Measurements from ENCODE around the gene COL16A1. TPM values are rescaled to one million over a fixed set of nuclear protein-coding genes. Genes with fewer than 3 reads are reported as not detected.

The COL16A1 gene
- total and polyA plus RNA-seq, 4 donors: 0.43 to 3.8 (median 2.3) TPM

GRCh38 chr1:31693231-31693630 is 10.6 kb downstream of the COL16A1 start:
- no peaks in the 10 kb centered on the region for H3K27me3 ChIP-seq (ENCODE audit: control insufficient read depth in 4 of 4, insufficient read depth in 4 of 4, low read length in 3 of 4)
- TF ChIP-seq FOXA1 (IDR thresholded peaks at IDR 0.05) (no peak), GABPA (IDR thresholded peaks at IDR 0.05 in 1 of 2, conservative IDR thresholded peaks at IDR 0.05 in 1 of 2) (no peak), HNF4A (conservative IDR thresholded peaks at IDR 0.05) (no peak), NR2F2 (IDR thresholded peaks at IDR 0.05) (no peak), MAX (IDR thresholded peaks at IDR 0.05) (no peak), JUND (IDR thresholded peaks at IDR 0.05) (no peak), SP1 (IDR thresholded peaks at IDR 0.05) (no peak), YY1 (IDR thresholded peaks at IDR 0.05) (no peak), TAF1 (conservative IDR thresholded peaks at IDR 0.05) (no peak), RAD21 (IDR thresholded peaks at IDR 0.05) (no peak), HNF4G (IDR thresholded peaks at IDR 0.05) (no peak), EGR1 (IDR thresholded peaks at IDR 0.05; ENCODE audit: low read depth in 2 of 2) (no peak), FOXA2 (IDR thresholded peaks at IDR 0.05) (no peak)
- TF ChIP-seq, protein P1, sequence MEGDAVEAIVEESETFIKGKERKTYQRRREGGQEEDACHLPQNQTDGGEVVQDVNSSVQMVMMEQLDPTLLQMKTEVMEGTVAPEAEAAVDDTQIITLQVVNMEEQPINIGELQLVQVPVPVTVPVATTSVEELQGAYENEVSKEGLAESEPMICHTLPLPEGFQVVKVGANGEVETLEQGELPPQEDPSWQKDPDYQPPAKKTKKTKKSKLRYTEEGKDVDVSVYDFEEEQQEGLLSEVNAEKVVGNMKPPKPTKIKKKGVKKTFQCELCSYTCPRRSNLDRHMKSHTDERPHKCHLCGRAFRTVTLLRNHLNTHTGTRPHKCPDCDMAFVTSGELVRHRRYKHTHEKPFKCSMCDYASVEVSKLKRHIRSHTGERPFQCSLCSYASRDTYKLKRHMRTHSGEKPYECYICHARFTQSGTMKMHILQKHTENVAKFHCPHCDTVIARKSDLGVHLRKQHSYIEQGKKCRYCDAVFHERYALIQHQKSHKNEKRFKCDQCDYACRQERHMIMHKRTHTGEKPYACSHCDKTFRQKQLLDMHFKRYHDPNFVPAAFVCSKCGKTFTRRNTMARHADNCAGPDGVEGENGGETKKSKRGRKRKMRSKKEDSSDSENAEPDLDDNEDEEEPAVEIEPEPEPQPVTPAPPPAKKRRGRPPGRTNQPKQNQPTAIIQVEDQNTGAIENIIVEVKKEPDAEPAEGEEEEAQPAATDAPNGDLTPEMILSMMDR (IDR thresholded peaks at IDR 0.05; ENCODE audit: low read depth, low read length, missing input control): no peak
- TF ChIP-seq, protein P2, sequence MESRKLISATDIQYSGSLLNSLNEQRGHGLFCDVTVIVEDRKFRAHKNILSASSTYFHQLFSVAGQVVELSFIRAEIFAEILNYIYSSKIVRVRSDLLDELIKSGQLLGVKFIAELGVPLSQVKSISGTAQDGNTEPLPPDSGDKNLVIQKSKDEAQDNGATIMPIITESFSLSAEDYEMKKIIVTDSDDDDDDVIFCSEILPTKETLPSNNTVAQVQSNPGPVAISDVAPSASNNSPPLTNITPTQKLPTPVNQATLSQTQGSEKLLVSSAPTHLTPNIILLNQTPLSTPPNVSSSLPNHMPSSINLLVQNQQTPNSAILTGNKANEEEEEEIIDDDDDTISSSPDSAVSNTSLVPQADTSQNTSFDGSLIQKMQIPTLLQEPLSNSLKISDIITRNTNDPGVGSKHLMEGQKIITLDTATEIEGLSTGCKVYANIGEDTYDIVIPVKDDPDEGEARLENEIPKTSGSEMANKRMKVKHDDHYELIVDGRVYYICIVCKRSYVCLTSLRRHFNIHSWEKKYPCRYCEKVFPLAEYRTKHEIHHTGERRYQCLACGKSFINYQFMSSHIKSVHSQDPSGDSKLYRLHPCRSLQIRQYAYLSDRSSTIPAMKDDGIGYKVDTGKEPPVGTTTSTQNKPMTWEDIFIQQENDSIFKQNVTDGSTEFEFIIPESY (IDR thresholded peaks at IDR 0.05): no peak
- TF ChIP-seq, protein P3, sequence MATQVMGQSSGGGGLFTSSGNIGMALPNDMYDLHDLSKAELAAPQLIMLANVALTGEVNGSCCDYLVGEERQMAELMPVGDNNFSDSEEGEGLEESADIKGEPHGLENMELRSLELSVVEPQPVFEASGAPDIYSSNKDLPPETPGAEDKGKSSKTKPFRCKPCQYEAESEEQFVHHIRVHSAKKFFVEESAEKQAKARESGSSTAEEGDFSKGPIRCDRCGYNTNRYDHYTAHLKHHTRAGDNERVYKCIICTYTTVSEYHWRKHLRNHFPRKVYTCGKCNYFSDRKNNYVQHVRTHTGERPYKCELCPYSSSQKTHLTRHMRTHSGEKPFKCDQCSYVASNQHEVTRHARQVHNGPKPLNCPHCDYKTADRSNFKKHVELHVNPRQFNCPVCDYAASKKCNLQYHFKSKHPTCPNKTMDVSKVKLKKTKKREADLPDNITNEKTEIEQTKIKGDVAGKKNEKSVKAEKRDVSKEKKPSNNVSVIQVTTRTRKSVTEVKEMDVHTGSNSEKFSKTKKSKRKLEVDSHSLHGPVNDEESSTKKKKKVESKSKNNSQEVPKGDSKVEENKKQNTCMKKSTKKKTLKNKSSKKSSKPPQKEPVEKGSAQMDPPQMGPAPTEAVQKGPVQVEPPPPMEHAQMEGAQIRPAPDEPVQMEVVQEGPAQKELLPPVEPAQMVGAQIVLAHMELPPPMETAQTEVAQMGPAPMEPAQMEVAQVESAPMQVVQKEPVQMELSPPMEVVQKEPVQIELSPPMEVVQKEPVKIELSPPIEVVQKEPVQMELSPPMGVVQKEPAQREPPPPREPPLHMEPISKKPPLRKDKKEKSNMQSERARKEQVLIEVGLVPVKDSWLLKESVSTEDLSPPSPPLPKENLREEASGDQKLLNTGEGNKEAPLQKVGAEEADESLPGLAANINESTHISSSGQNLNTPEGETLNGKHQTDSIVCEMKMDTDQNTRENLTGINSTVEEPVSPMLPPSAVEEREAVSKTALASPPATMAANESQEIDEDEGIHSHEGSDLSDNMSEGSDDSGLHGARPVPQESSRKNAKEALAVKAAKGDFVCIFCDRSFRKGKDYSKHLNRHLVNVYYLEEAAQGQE (IDR thresholded peaks at IDR 0.05): no peak
- TF ChIP-seq, protein P4, sequence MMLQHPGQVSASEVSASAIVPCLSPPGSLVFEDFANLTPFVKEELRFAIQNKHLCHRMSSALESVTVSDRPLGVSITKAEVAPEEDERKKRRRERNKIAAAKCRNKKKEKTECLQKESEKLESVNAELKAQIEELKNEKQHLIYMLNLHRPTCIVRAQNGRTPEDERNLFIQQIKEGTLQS (IDR thresholded peaks at IDR 0.05): no peak

DNA sequence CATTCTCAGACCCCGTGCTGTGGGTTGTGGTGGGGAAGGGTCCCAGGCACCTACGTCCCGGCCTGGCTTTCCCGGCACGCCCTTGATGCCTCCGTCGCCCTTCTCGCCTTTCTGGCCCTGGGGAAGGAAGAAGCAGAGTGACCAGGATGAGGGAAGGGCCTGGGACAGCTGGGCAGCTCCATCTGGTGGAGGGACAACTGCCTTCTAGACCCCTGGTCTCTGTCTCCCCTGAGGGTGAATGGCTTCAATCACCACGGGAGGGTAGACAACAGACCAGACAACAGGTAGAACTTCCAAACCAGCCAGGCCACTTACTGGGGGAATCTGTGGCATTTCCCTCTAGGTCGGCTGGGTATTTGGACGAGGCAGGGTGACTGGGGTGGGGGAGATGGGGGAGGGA is 11.9 kb downstream of the COL16A1 start:
- TF ChIP-seq MAX (IDR thresholded peaks at IDR 0.05): no peak
- TF ChIP-seq YY1 (IDR thresholded peaks at IDR 0.05): no peak
- TF ChIP-seq GABPA (IDR thresholded peaks at IDR 0.05 in 1 of 2, conservative IDR thresholded peaks at IDR 0.05 in 1 of 2): no peak
- TF ChIP-seq NR2F2 (IDR thresholded peaks at IDR 0.05): no peak
- TF ChIP-seq FOXA1 (IDR thresholded peaks at IDR 0.05): no peak
- TF ChIP-seq, protein P3 (IDR thresholded peaks at IDR 0.05): no peak
- no peak for TF ChIP-seq EGR1 (IDR thresholded peaks at IDR 0.05; ENCODE audit: low read depth in 2 of 2)
- no peak for TF ChIP-seq TAF1 (conservative IDR thresholded peaks at IDR 0.05)
- no peak for TF ChIP-seq RXRA (IDR thresholded peaks at IDR 0.05)
- no peak for TF ChIP-seq HNF4G (IDR thresholded peaks at IDR 0.05)
- H3K9ac ChIP-seq (ENCODE audit: low read depth in 1 of 2, low read length in 2 of 2): no peak overlapping the region
- no peaks in the 10 kb centered on the region for H3K36me3 ChIP-seq (ENCODE audit: control insufficient read depth in 4 of 4, insufficient read depth in 3 of 4, low read depth in 1 of 4, low read length in 3 of 4)

More at GRCh38 chr1:31693231-31693630, 10.6 kb downstream of the COL16A1 start:
- Histone ChIP-seq H3K36me3 (ENCODE audit: control insufficient read depth in 4 of 4, insufficient read depth in 3 of 4, low read depth in 1 of 4, low read length in 3 of 4) (no peaks in the 10 kb centered on the region), H3K9ac (ENCODE audit: low read depth in 1 of 2, low read length in 2 of 2) (no peak overlapping the region), H3K9me3 (ENCODE audit: control insufficient read depth in 4 of 4, low read length in 3 of 4) (no peaks in the 10 kb centered on the region), H3K4me1 (ENCODE audit: control insufficient read depth in 4 of 4, insufficient read depth in 4 of 4, low read length in 3 of 4) (no peaks in the 10 kb centered on the region), H3K4me3 (ENCODE audit: low read depth in 1 of 3, low read length in 3 of 3) (no peak overlapping the region), H3K27ac (ENCODE audit: low read depth in 1 of 2, low read length in 2 of 2) (no peak overlapping the region)
- WGBS: 85% methylated on average over 10 of the region's 10 CpGs
- no peak for DNase-seq (ENCODE audit: low spot score)

More for the DNA sequence above, 11.9 kb downstream of the COL16A1 start:
- H3K27me3 ChIP-seq (ENCODE audit: control insufficient read depth in 4 of 4, insufficient read depth in 4 of 4, low read length in 3 of 4): no peaks in the 10 kb centered on the region
- H3K27ac ChIP-seq (ENCODE audit: low read depth in 1 of 2, low read length in 2 of 2): no peak overlapping the region
- WGBS: 83% methylated on average over 11 of the region's 11 CpGs
- no peaks in the 10 kb centered on the region for H3K9me3 ChIP-seq (ENCODE audit: control insufficient read depth in 4 of 4, low read length in 3 of 4)
- no peak overlapping the region for H3K4me3 ChIP-seq (ENCODE audit: low read depth in 1 of 3, low read length in 3 of 3)
- no peak for DNase-seq (ENCODE audit: low spot score)
- H3K4me1 ChIP-seq (ENCODE audit: control insufficient read depth in 4 of 4, insufficient read depth in 4 of 4, low read length in 3 of 4): no peaks in the 10 kb centered on the region

All from liver (tissue), 9 donors.